ENCODE data around the gene RBFOX2.

- TF ChIP-seq CTCF (IDR thresholded peaks at IDR 0.05) = no peak
- TF ChIP-seq POLR2A (IDR thresholded peaks at IDR 0.05) = no peak
These were observed 32.0 kb downstream of the RBFOX2 start for GRCh38 chr22:35996596-35996995.

All from Peyer's patch (tissue), 4 donors.